Amniotic epithelial cell (primary cell): Measurements from ENCODE around the gene KLHL21.

ENCODE experiments used
- DNase-seq: peaks from one replicate; pipeline ENCODE4 v3.0.0-alpha.2; 2010; ENCODE audit warnings: low read depth

Gene KLHL21

GRCh38 chr1:6625584-6626149 lies 23.0 kb upstream of the KLHL21 start:
- DNase-seq: peak; percentile 42

- DNase-seq: peak; percentile 89
Measured at GRCh38 chr1:6624710-6625583, 22.3 kb upstream of the KLHL21 start, which contains the start of gene THAP3. THAP3 (plus strand) TSS chr1:6624868; CDS start chr1:6625219, 351 bp downstream.

- DNase-seq: peak; percentile 74
Measured at GRCh38 chr1:6623269-6623965, 20.7 kb upstream of the KLHL21 start.

- no peak for DNase-seq
Measured at GRCh38 chr1:6622396-6623152, 19.9 kb upstream of the KLHL21 start.

- DNase-seq: no peak
Measured at GRCh38 chr1:6621429-6622391, 19.0 kb upstream of the KLHL21 start.

- no peak for DNase-seq
Measured at GRCh38 chr1:6619045-6619444, 16.4 kb upstream of the KLHL21 start.

- DNase-seq: no peak
Measured at GRCh38 chr1:6614929-6615785, 12.5 kb upstream of the KLHL21 start.

GRCh38 chr1:6614019-6614928 lies 11.6 kb upstream of the KLHL21 start:
- no peak for DNase-seq

GRCh38 chr1:6613361-6614018 lies 10.8 kb upstream of the KLHL21 start, which contains the start of gene PHF13:
PHF13 (plus strand) TSS chr1:6613731; CDS start chr1:6614067, 336 bp downstream.
- DNase-seq: peak; percentile 98

GRCh38 chr1:6612641-6613360 lies 10.1 kb upstream of the KLHL21 start:
- DNase-seq: peak; percentile 46

GRCh38 chr1:6603915-6604558 lies 1.4 kb upstream of the KLHL21 start:
- peak; percentile 63 for DNase-seq

- DNase-seq: peak; percentile 77
Measured at GRCh38 chr1:6603238-6603914, 707 bp upstream of the KLHL21 start.

GRCh38 chr1:6601923-6602668 lies 573 bp downstream of the KLHL21 start:
- peak; percentile 51 for DNase-seq

GRCh38 chr1:6601049-6601922 lies 1.4 kb downstream of the KLHL21 start:
- DNase-seq: peak; percentile 92
